Sigmoid colon (tissue), 7 donors: ENCODE results near the gene VPS13D. TPM values are rescaled to one million over a fixed set of nuclear protein-coding genes. Genes with fewer than 3 reads are reported as not detected.

Experiments
- DNase-seq: peaks from one replicate; pipeline ENCODE4 v3.0.0-alpha.2; 2019
- H3K27ac ChIP-seq, 4 donors: fragments of 200-600 bp; sonication (generic); one replicate each; pipeline ENCODE4 v1.5.1; 2016 to 2019; ENCODE audit warnings: mild to moderate bottlenecking in 1 of 4
- H3K27me3 ChIP-seq, 3 donors: fragments of 200-600 bp; sonication (generic); one replicate each; pipeline ENCODE4 v1.5.1; 2019; ENCODE audit warnings: mild to moderate bottlenecking in 1 of 3
- H3K36me3 ChIP-seq, 4 donors: fragments of 200-600 bp; sonication (generic); one replicate each; pipeline ENCODE4 v1.5.1; 2016 to 2019
- H3K4me1 ChIP-seq, 4 donors: fragments of 200-600 bp; sonication (generic); one replicate each; pipeline ENCODE4 v1.5.1; 2017 to 2019
- H3K4me3 ChIP-seq, 4 donors: fragments of 200-600 bp; sonication (generic); one replicate each; pipeline ENCODE4 v1.5.1; 2017 to 2019; ENCODE audit warnings: mild to moderate bottlenecking in 2 of 4, moderate library complexity in 1 of 4
- H3K9me3 ChIP-seq, 4 donors: fragments of 200-600 bp in 3 of 4; sonication (generic) in 3 of 4; one replicate each; pipeline versions ENCODE4 v1.5.1 to v1.6.1; 2013 to 2019
- EP300 ChIP-seq, 4 donors: sonication (generic); formaldehyde crosslinking; IDR thresholded peaks; one replicate each; pipeline ENCODE4 v1.6.1; 2017; ENCODE audit warnings: antibody characterized with exemption in 4 of 4
- POLR2A ChIP-seq, 2 donors: fragments of 450-650 bp; IDR thresholded peaks; one replicate each; pipeline ENCODE4 v1.6.1; 2016; ENCODE audit warnings: antibody characterized with exemption in 2 of 2, mild to moderate bottlenecking in 2 of 2, moderate library complexity in 2 of 2
- POLR2AphosphoS5 ChIP-seq, 4 donors: sonication (generic); formaldehyde crosslinking; IDR thresholded peaks; one replicate each; pipeline ENCODE4 v1.6.1; 2017; ENCODE audit warnings: antibody characterized with exemption in 4 of 4
- WGBS, 2 donors: extraction: QIAGEN DNeasy Blood & Tissue Kit; methylation state at CpG; one replicate each; pipeline ENCODE4 v1.1.7; 2013; 5-methylcytosine and 5-hydroxymethylcytosine counted together
- intact Hi-C: fragments of 100-400 bp; cut with DNase I; formaldehyde crosslinking; loops from one replicate; pipeline ENCODE4 v1.15.1; 2023
- polyA plus RNA-seq, 3 donors: library from polyadenylated mRNA; stranded (reverse); fragments of 200-250 nt; gene quantifications; one replicate each; pipeline ENCODE4 v1.2.3, GENCODE V29; 2013
- total RNA-seq, 4 donors: library from RNA; depleted of rRNA; stranded (reverse); fragments of >200 nt; gene quantifications; one replicate each; pipeline ENCODE4 v1.1.0, GENCODE V29; 2016
- TF ChIP-seq, protein P1 (sequence below), 4 experiments: fragments of 450-650 bp in 3 of 4; fragments of 200-600 bp in 1 of 4; IDR thresholded peaks; one replicate each; pipeline ENCODE4 v1.5.1; 2016 to 2019; ENCODE audit warnings: antibody characterized with exemption in 4 of 4, mild to moderate bottlenecking in 3 of 4, moderate library complexity in 2 of 4
- donor health status: healthy with polysubstance abuse.
- donor health status: Bipolar disorder and iron deficiency.
- donor health status: healthy.

VPS13D gene
- total and polyA plus RNA-seq, 7 donors = 7.6 to 90.8 (median 49.7) TPM

DNA sequence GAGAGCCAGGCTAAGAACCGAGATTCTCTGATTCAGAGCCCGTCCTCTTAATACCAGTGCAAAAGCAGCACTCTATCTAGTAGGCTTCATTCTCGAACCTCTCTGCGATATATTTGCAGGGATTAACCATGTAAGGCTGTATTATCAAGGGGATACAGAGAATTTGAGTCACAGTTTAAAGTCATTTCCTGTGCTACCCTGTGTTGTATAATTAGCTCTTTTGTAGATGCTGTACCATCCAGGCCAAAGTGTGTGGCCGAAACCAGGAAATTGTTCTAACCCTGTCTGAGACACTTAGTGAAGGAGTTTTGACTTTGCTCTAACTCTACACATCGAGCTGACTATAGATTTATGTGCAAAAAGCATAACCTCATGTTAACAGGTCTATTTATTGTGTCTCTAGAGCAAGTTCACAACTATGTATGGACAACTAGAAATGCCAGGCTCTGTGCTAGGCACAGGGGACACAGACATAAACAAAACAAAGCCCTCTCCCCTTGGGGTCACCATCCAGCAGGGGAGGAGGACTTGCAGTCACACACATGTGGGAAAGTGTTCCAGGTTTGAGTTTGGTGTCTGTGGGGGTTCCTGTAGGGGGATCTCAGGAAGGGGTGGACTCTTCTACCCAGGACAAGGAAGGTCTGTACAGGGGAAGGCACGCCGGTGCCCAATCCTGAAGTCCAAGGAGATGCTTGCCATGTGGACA is 206.0 kb downstream of the VPS13D start:
- TF ChIP-seq, protein P1, sequence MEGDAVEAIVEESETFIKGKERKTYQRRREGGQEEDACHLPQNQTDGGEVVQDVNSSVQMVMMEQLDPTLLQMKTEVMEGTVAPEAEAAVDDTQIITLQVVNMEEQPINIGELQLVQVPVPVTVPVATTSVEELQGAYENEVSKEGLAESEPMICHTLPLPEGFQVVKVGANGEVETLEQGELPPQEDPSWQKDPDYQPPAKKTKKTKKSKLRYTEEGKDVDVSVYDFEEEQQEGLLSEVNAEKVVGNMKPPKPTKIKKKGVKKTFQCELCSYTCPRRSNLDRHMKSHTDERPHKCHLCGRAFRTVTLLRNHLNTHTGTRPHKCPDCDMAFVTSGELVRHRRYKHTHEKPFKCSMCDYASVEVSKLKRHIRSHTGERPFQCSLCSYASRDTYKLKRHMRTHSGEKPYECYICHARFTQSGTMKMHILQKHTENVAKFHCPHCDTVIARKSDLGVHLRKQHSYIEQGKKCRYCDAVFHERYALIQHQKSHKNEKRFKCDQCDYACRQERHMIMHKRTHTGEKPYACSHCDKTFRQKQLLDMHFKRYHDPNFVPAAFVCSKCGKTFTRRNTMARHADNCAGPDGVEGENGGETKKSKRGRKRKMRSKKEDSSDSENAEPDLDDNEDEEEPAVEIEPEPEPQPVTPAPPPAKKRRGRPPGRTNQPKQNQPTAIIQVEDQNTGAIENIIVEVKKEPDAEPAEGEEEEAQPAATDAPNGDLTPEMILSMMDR (IDR thresholded peaks at IDR 0.05) = no peak
- peak in 1 of 4 donors; percentile 20 for TF ChIP-seq POLR2AphosphoS5 (IDR thresholded peaks at IDR 0.05)
- Histone ChIP-seq H3K27ac (peak overlapping the region in 3 of 4 donors; percentile 25 to 81 (median 81)), H3K4me3 (no peak overlapping the region), H3K4me1 (peaks cover 0 to 65% (median 51%) of the 10 kb centered on the region in 4 donors), H3K9me3 (no peaks in the 10 kb centered on the region), H3K27me3 (no peaks in the 10 kb centered on the region), H3K36me3 (no peaks in the 10 kb centered on the region)
- intact Hi-C loops = no loop called here
- 62 to 88% methylated on average over 8 of the region's 8 CpGs for WGBS, 2 donors
- DNase-seq = no peak

DNA sequence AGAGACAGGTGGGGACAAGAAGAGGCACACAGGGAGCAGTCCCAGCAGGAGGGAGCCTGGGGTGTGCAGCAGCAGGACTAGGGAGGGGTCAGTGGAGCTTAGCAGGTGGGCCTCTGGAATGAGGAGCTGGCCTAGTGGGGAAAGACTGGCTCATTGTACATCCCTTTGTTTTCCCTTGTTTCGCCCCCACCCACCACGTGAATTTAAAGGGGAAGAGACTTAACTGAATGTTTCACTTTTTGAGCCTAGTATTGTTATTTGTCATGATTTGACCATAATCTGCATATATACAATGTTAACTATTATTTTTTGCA is 206.5 kb downstream of the VPS13D start:
- no peak for DNase-seq
- 74 to 87% methylated on average over 2 of the region's 2 CpGs for WGBS, 2 donors
- no peaks in the 10 kb centered on the region for H3K36me3 ChIP-seq
- peak overlapping the region in 3 of 4 donors; percentile 25 to 81 (median 81) for H3K27ac ChIP-seq
- H3K4me1 ChIP-seq = peaks cover 0 to 65% (median 51%) of the 10 kb centered on the region in 4 donors
- intact Hi-C loops = no loop called here
- no peak for TF ChIP-seq POLR2AphosphoS5 (IDR thresholded peaks at IDR 0.05)
- TF ChIP-seq EP300 (IDR thresholded peaks at IDR 0.05) = no peak
- TF ChIP-seq POLR2A (IDR thresholded peaks at IDR 0.05) = no peak
- TF ChIP-seq, protein P1 (IDR thresholded peaks at IDR 0.05) = no peak
- no peaks in the 10 kb centered on the region for H3K27me3 ChIP-seq
- no peak overlapping the region for H3K4me3 ChIP-seq
- H3K9me3 ChIP-seq = no peaks in the 10 kb centered on the region

DNA sequence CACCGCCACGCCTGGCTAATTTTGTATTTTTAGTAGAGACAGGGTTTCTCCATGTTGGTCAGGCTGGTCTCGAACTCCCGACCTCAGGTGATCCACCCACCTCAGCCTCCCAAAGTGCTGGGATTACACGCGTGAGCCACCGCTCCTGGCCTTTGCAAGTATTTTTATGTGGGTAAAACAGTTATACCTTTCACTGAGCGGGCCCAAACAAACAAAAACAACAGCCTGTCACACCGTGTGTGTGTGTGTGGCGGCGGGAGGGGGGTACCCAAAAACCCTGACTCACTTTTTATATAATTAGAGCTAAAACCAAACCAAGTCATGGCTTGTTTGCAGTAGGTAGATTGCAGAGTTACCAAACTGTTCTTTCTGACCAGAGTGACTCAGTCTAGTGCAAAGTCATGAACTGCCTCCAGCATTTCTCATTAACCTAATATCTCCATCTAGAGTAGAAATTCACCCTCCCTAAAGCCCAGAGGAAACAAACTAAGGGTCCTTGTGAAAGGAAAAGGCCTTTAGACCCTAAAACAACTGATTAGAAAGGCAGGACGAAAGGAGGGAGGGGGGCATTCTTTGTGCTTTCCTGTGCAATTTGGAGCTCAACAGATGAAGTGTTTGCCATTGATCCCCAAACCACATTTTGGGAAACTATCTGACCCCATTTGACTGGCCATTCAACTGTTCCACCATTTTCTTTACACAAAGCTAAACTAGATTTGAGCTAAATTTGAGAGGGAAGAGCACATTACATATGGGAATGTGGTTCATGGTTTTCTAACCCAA is 207.2 kb downstream of the VPS13D start:
- no peak for DNase-seq
- Histone ChIP-seq H3K36me3 (no peaks in the 10 kb centered on the region), H3K27me3 (no peaks in the 10 kb centered on the region), H3K4me3 (no peak overlapping the region), H3K27ac (peak overlapping the region in 2 of 4 donors; percentile 7 to 15), H3K4me1 (peaks cover 0 to 63% (median 50%) of the 10 kb centered on the region in 4 donors), H3K9me3 (no peaks in the 10 kb centered on the region)
- 93 to 97% methylated on average over 12 of the region's 12 CpGs for WGBS, 2 donors
- TF ChIP-seq POLR2A (IDR thresholded peaks at IDR 0.05) = no peak
- TF ChIP-seq EP300 (IDR thresholded peaks at IDR 0.05) = no peak
- TF ChIP-seq POLR2AphosphoS5 (IDR thresholded peaks at IDR 0.05) = no peak
- TF ChIP-seq, protein P1 (IDR thresholded peaks at IDR 0.05) = no peak
- intact Hi-C loops = no loop called here

DNA sequence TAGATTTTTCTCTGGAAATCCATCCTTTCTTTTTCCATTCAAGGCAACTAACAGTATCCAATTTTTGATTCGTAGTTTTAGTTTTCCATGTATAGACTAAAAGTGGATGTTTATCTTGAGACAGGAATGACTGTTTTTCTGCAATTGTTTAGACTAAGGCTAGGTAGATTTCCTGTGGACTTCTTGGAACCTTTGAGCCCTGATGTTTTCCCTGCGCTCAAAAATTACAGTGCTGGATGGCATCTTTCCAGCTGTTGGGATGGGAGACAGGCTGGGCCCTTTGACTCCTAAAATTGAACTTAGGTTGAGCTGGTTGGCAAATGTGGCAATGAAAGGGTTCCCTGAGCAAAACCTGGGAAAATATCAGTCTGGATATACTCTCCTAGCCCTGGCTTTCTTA is 207.8 kb downstream of the VPS13D start:
- peaks cover 0 to 57% (median 44%) of the 10 kb centered on the region in 4 donors for H3K4me1 ChIP-seq
- no peaks in the 10 kb centered on the region for H3K9me3 ChIP-seq
- WGBS, 2 donors = 87 to 89% methylated on average over 2 of the region's 2 CpGs
- no peaks in the 10 kb centered on the region for H3K36me3 ChIP-seq
- no peak overlapping the region for H3K4me3 ChIP-seq
- no peak for TF ChIP-seq EP300 (IDR thresholded peaks at IDR 0.05)
- no peak for DNase-seq
- H3K27ac ChIP-seq = peak overlapping the region in 3 of 4 donors; percentile 15 to 44 (median 35)
- no peaks in the 10 kb centered on the region for H3K27me3 ChIP-seq
- intact Hi-C loops = no loop called here

DNA sequence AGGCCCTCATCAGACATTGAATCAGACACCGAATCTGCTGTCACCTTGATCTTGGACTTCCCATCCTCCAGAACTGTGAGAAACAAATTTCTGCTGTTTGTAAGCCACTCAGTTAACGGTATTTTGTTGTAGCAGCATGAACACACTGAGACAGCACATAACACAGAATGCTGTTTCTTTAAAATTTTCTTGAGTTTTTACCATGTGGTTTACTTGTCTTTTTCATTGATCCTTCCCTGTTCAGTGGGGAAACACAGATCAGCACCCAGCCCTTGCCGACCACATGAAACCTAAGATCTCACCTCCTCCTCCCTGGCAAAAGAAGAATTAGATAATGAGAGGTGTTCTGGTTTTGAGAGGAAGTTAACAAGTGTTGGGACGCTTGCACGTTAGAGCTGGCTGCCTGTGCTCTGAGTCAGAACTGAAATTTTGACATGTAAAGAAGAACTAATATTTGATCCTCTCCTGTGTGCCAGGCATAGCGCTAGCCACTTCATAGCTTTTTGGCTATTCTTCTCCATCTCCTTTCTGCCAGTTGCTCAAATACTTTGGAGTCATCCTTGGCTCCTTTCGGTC is 208.6 kb downstream of the VPS13D start:
- peak overlapping the region in 3 of 4 donors; percentile 35 to 63 (median 44) for H3K27ac ChIP-seq
- intact Hi-C loops = no loop called here
- H3K4me3 ChIP-seq = no peak overlapping the region
- no peaks in the 10 kb centered on the region for H3K27me3 ChIP-seq
- no peak for TF ChIP-seq POLR2A (IDR thresholded peaks at IDR 0.05)
- TF ChIP-seq POLR2AphosphoS5 (IDR thresholded peaks at IDR 0.05) = no peak
- no peak for TF ChIP-seq EP300 (IDR thresholded peaks at IDR 0.05)
- TF ChIP-seq, protein P1 (IDR thresholded peaks at IDR 0.05) = no peak
- H3K36me3 ChIP-seq = no peaks in the 10 kb centered on the region
- 63 to 92% methylated on average over 7 of the region's 7 CpGs for WGBS, 2 donors
- H3K4me1 ChIP-seq = peaks cover 0 to 49% (median 36%) of the 10 kb centered on the region in 4 donors
- DNase-seq = no peak
- no peaks in the 10 kb centered on the region for H3K9me3 ChIP-seq
